22Rv1 (cell line): ENCODE measurements around the gene ADAMTS3.

Experiments
- ZFX ChIP-seq: fragments of 450-650 bp; IDR thresholded peaks from 2 replicates; pipeline ENCODE4 v1.6.1; 2017; ENCODE audit warnings: antibody characterized with exemption, borderline replicate concordance
- TF ChIP-seq, protein P1 (sequence below): fragments of 450-650 bp; IDR thresholded peaks from 2 replicates; pipeline ENCODE4 v1.5.1; 2017; ENCODE audit warnings: mild to moderate bottlenecking

GRCh38 chr4:72538006-72538405 is 31.0 kb downstream of the ADAMTS3 start:
- TF ChIP-seq, protein P1, sequence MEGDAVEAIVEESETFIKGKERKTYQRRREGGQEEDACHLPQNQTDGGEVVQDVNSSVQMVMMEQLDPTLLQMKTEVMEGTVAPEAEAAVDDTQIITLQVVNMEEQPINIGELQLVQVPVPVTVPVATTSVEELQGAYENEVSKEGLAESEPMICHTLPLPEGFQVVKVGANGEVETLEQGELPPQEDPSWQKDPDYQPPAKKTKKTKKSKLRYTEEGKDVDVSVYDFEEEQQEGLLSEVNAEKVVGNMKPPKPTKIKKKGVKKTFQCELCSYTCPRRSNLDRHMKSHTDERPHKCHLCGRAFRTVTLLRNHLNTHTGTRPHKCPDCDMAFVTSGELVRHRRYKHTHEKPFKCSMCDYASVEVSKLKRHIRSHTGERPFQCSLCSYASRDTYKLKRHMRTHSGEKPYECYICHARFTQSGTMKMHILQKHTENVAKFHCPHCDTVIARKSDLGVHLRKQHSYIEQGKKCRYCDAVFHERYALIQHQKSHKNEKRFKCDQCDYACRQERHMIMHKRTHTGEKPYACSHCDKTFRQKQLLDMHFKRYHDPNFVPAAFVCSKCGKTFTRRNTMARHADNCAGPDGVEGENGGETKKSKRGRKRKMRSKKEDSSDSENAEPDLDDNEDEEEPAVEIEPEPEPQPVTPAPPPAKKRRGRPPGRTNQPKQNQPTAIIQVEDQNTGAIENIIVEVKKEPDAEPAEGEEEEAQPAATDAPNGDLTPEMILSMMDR, result no peak
- TF ChIP-seq ZFX, result no peak
